ENCODE data around the gene CCDC92.

DNA sequence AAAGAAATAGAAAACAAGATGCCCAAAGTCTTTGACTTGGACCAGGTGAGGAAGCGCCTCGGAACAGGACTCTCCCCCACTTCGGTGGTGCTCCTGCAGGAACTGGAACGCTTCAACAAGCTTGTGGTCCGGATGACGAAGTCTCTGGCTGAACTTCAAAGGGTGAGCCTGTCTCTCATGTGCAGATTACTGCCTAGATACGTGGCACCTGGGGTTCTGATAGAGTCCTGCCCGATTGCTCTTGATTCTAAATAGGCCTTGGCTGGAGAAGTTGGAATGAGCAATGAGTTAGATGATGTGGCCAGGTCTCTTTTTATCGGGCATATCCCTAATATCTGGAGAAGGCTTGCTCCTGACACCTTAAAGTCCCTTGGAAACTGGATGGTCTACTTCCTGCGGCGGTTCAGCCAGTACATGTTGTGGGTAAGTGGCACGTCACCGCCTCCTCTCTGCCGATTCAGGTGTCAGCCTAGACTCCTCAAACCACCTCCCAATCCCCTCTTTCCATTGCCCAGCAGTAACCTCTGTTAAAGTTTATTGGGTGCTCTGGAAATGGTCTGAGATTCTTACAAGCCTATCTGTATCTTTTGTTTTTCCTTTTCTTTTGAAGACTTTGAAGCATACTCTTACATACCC is 40.8 kb downstream of the CCDC92 start:
- no peak for TF ChIP-seq TAF1 (IDR thresholded peaks at IDR 0.05; ENCODE audit: borderline replicate concordance, insufficient read depth, low read length)
- TF ChIP-seq, protein P1, sequence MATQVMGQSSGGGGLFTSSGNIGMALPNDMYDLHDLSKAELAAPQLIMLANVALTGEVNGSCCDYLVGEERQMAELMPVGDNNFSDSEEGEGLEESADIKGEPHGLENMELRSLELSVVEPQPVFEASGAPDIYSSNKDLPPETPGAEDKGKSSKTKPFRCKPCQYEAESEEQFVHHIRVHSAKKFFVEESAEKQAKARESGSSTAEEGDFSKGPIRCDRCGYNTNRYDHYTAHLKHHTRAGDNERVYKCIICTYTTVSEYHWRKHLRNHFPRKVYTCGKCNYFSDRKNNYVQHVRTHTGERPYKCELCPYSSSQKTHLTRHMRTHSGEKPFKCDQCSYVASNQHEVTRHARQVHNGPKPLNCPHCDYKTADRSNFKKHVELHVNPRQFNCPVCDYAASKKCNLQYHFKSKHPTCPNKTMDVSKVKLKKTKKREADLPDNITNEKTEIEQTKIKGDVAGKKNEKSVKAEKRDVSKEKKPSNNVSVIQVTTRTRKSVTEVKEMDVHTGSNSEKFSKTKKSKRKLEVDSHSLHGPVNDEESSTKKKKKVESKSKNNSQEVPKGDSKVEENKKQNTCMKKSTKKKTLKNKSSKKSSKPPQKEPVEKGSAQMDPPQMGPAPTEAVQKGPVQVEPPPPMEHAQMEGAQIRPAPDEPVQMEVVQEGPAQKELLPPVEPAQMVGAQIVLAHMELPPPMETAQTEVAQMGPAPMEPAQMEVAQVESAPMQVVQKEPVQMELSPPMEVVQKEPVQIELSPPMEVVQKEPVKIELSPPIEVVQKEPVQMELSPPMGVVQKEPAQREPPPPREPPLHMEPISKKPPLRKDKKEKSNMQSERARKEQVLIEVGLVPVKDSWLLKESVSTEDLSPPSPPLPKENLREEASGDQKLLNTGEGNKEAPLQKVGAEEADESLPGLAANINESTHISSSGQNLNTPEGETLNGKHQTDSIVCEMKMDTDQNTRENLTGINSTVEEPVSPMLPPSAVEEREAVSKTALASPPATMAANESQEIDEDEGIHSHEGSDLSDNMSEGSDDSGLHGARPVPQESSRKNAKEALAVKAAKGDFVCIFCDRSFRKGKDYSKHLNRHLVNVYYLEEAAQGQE (IDR thresholded peaks at IDR 0.05; ENCODE audit: insufficient read depth in 1 of 2, low read depth in 2 of 2, low read length in 2 of 2): no peak

Data from PFSK-1 (cell line).